HepG2 (cell line): ENCODE data around the gene NOS1AP. TPM values are rescaled to one million over a fixed set of nuclear protein-coding genes. Genes with fewer than 3 reads are reported as not detected.

Experiments used
- ATAC-seq: fragments of 200-7000 bp; cut with Tn5 transposase; 3 replicates; pipeline ENCODE4 v1.9.1; 2020; ENCODE audit warnings: mild to moderate bottlenecking, moderate library complexity
- BruUV-seq: library from RNA; stranded (reverse); fragments of 400-500 nt; replicated peaks from 2 replicates; lab custom pipeline; 2021; lab: Mats Ljungman, UMichigan
- CTCF ChIA-PET: fragments of 300-600 bp; formaldehyde crosslinking; extraction: SDS; loops from one replicate; lab custom pipeline; 2021; ENCODE audit warnings: low total read pairs, inconsistent platforms, low intra/inter-chr PET ratio; lab: Yijun Ruan, JAX
- POLR2A ChIA-PET: fragments of 350-600 bp; sonication (Branson Sonifier 250); formaldehyde crosslinking; loops from one replicate; lab custom pipeline; 2020; ENCODE audit warnings: antibody characterized with exemption, inconsistent platforms; lab: Yijun Ruan, JAX
- DNase-seq: peaks from one replicate; pipeline ENCODE4 v3.0.0-alpha.2; 2015; ENCODE audit warnings: low spot score
- FAIRE-seq: peaks from 3 replicates; lab custom pipeline; 2011; peaks lifted over from hg19 to GRCh38; lab: Jason Lieb, UNC
- H2AFZ ChIP-seq: one replicate; pipeline ENCODE4 v1.6.1; 2011; ENCODE audit warnings: low read length, inconsistent platforms
- H3K27ac ChIP-seq: fragments of 300-600 bp; 3 replicates; pipeline ENCODE4 v1.8.0; 2011; ENCODE audit warnings: mixed run types, mild to moderate bottlenecking, mixed read lengths, low read length, inconsistent platforms; ENCODE audit not compliant: insufficient read depth; ENCODE audit errors: extremely low read length
- H3K27me3 ChIP-seq, 2 experiments: fragments of 200-600 bp in 1 of 2; 2 replicates in 1 of 2; 3 replicates in 1 of 2; pipeline versions ENCODE4 v1.6.0 to v1.8.0; 2011; ENCODE audit warnings: low read length in 2 of 2, mild to moderate bottlenecking in 2 of 2, moderate library complexity in 2 of 2, inconsistent platforms in 1 of 2; ENCODE audit not compliant: insufficient read depth in 2 of 2, control insufficient read depth in 1 of 2
- H3K36me3 ChIP-seq, 2 experiments: fragments of 200-600 bp in 1 of 2; replicated peaks in 1 of 2; 2 replicates in 1 of 2; 3 replicates in 1 of 2; pipeline versions ENCODE4 v1.5.1 to v1.8.0; 2011; ENCODE audit warnings: low read length in 2 of 2, inconsistent platforms in 1 of 2; ENCODE audit not compliant: insufficient read depth in 2 of 2, control insufficient read depth in 1 of 2
- H3K4me1 ChIP-seq: 2 replicates; pipeline ENCODE4 v1.5.1; 2012; ENCODE audit warnings: low read length, inconsistent platforms; ENCODE audit not compliant: insufficient read depth
- H3K4me2 ChIP-seq: 2 replicates; pipeline ENCODE4 v1.6.0; 2011; ENCODE audit warnings: low read depth, low read length, inconsistent platforms
- H3K4me3 ChIP-seq, 3 experiments: fragments of 200-600 bp in 1 of 3; sonication (generic), shearing (Covaris generic) in 1 of 3; replicated peaks in 1 of 3; 2 replicates each; pipeline ENCODE4 v1.5.1; 2011 to 2016; ENCODE audit warnings: low read length in 3 of 3, inconsistent platforms in 2 of 3, low read depth in 2 of 3, mild to moderate bottlenecking in 2 of 3, control low read depth in 1 of 3, mixed read lengths in 1 of 3; ENCODE audit not compliant: insufficient read depth in 1 of 3
- H3K79me2 ChIP-seq: one replicate; pipeline ENCODE4 v1.6.1; 2011; ENCODE audit warnings: low read length, inconsistent platforms; ENCODE audit not compliant: insufficient read depth
- H3K9ac ChIP-seq: 2 replicates; pipeline ENCODE4 v1.6.0; 2011; ENCODE audit warnings: mild to moderate bottlenecking, low read depth, low read length, inconsistent platforms; ENCODE audit not compliant: insufficient read depth
- H3K9me3 ChIP-seq: 2 replicates; pipeline ENCODE4 v1.5.1; 2012; ENCODE audit warnings: mild to moderate bottlenecking, low read length
- H4K20me1 ChIP-seq: 2 replicates; pipeline ENCODE4 v1.6.0; 2011; ENCODE audit warnings: inconsistent platforms, mild to moderate bottlenecking, low read length, moderate library complexity; ENCODE audit not compliant: insufficient read depth
- ADNP ChIP-seq: sonication (generic); formaldehyde crosslinking; IDR thresholded peaks from 2 replicates; pipeline ENCODE4 v1.4.0; 2020; ENCODE audit warnings: missing genetic modification reagents
- ATM ChIP-seq: fragments of 450-650 bp; IDR thresholded peaks from 2 replicates; pipeline ENCODE4 v1.7.1; 2017; ENCODE audit warnings: mild to moderate bottlenecking, borderline replicate concordance
- ATRX ChIP-seq: sonication (generic); formaldehyde crosslinking; IDR thresholded peaks from 2 replicates; pipeline ENCODE4 v1.4.0; 2020; ENCODE audit warnings: missing genetic modification reagents, borderline replicate concordance
- CBFB ChIP-seq: sonication (generic); formaldehyde crosslinking; IDR thresholded peaks from 2 replicates; pipeline ENCODE4 v1.4.0; 2020; ENCODE audit warnings: missing genetic modification reagents
- FLYWCH1 ChIP-seq: sonication (generic); formaldehyde crosslinking; IDR thresholded peaks from 2 replicates; pipeline ENCODE4 v1.8.1; 2023; ENCODE audit warnings: mild to moderate bottlenecking, missing genetic modification reagents
- FOXM1 ChIP-seq: sonication (generic); formaldehyde crosslinking; IDR thresholded peaks from 2 replicates; pipeline ENCODE4 v1.5.0; 2020; ENCODE audit warnings: missing genetic modification reagents
- POLR2AphosphoS2 ChIP-seq: IDR thresholded peaks from 2 replicates; pipeline ENCODE4 v1.6.1; 2011; ENCODE audit warnings: low read depth, low read length, improper control_type of control experiment
- RAD51 ChIP-seq: fragments of 450-650 bp; IDR thresholded peaks from 2 replicates; pipeline ENCODE4 v1.6.1; 2016; ENCODE audit warnings: borderline replicate concordance
- ZBTB44 ChIP-seq: sonication (generic); formaldehyde crosslinking; IDR thresholded peaks from 2 replicates; pipeline ENCODE4 v1.4.0; 2020; ENCODE audit warnings: missing genetic modification reagents
- ZMAT3 ChIP-seq: sonication (generic); formaldehyde crosslinking; conservative IDR thresholded peaks from 2 replicates; pipeline ENCODE4 v1.7.0; 2021; ENCODE audit warnings: missing genetic modification reagents
- ZNF567 ChIP-seq: sonication (generic); formaldehyde crosslinking; IDR thresholded peaks from 2 replicates; pipeline ENCODE4 v1.8.1; 2023; ENCODE audit warnings: mild to moderate bottlenecking, missing genetic modification reagents, borderline replicate concordance
- ZNF746 ChIP-seq: sonication (generic); formaldehyde crosslinking; IDR thresholded peaks from 2 replicates; pipeline ENCODE4 v1.8.0; 2022; ENCODE audit warnings: mild to moderate bottlenecking, missing genetic modification reagents
- WGBS: methylation state at CpG from one replicate; pipeline ENCODE4 v1.1.6; 2017; ENCODE audit warnings: low lambda C conversion rate; 5-methylcytosine and 5-hydroxymethylcytosine counted together
- in situ Hi-C: cut with HindIII; loops from 2 replicates; pipeline ENCODE4 v1.10.0; 2017; ENCODE audit warnings: low pct_unique_long_range_greater_than_20kb; ENCODE audit not compliant: extremely low pct_ligation_motif_present
- intact Hi-C: fragments of 100-400 bp; cut with micrococcal nuclease; formaldehyde crosslinking; loops from one replicate; pipeline ENCODE4 v1.10.0; 2022; ENCODE audit not compliant: unreplicated experiment
- polyA plus RNA-seq, 8 experiments: library from polyadenylated mRNA; depleted of rRNA in 3 of 8; stranded (reverse) in 7 of 8; unstranded in 1 of 8; fragments of >200 nt; fragmentation: Illumina TruSeq in 4 of 8; extraction: Trizol in 4 of 8; gene quantifications; 2 replicates each; pipeline versions ENCODE4 v1.2.1 to v1.2.3, GENCODE V29; 2011 to 2016; ENCODE audit warnings: low read depth in 4 of 8, missing spikeins in 1 of 8, mixed read lengths in 1 of 8; ENCODE audit not compliant: insufficient read depth in 1 of 8
- total RNA-seq, 5 experiments: library from RNA; depleted of rRNA; stranded (reverse); fragments of >200 nt; fragmentation: Illumina TruSeq; extraction: Trizol; gene quantifications; 2 replicates each; pipeline ENCODE4 v1.2.3, GENCODE V29; 2016; ENCODE audit warnings: low read depth in 1 of 5
- TF ChIP-seq, protein P1 (sequence below): fragments of 450-650 bp; IDR thresholded peaks from 2 replicates; pipeline ENCODE4 v1.6.1; 2016
- TF ChIP-seq, protein P2 (sequence below): sonication (generic); formaldehyde crosslinking; IDR thresholded peaks from 2 replicates; pipeline ENCODE4 v1.4.0; 2020; ENCODE audit warnings: missing genetic modification reagents, borderline replicate concordance
- TF ChIP-seq, protein P3 (sequence below): sonication (generic); formaldehyde crosslinking; IDR thresholded peaks from 2 replicates; pipeline ENCODE4 v1.4.0; 2020; ENCODE audit warnings: missing genetic modification reagents

Gene NOS1AP
- total and polyA plus RNA-seq, 2 of the 13 experiments (the other 11 are each of a cell fraction or from before 2014, with no cell fraction given), result 2.0 to 3.3 TPM

DNA sequence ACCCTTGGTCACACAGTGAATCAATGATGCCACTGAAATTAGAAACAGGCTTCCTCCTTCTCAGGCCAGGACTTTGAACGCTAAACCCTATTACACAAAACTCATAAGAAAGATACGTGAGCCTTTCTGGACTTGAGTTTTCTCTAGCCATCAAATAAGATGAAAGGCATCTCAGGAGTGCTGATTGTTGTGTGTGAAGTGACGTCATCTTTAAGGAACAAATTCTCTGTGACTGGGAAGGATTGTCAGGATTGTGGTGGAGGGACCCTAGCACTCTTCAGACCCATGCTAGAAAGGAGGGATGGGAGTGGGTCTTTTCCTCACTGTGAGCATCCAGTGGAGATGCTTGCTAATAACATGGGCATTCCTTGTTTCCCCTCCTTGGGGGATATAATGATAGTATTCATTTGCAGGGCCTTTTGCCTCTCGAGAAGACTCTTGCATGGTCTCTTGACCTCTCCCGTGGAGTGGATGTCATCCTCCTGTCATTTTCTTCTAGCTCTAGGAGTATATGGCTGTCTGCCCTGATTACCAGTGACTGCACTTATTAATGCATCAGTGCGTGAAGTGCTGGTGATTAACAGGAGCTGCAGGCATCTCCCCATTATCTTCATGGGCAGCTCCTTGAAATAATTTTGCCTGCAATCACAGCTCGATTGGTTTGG is 267.3 kb downstream of the NOS1AP start:
- Histone ChIP-seq H3K4me1 (no peaks in the 10 kb centered on the region), H3K4me3 (no peak overlapping the region), H3K79me2 (no peaks in the 10 kb centered on the region), H3K27me3 (no peaks in the 10 kb centered on the region), H2AFZ (no peak overlapping the region), H3K9me3 (no peaks in the 10 kb centered on the region), H3K36me3 (peaks cover 0 to 24% of the 10 kb centered on the region in 2 experiments; a peak in 2 of 5 replicates), H3K27ac (no peak overlapping the region), H3K9ac (no peak overlapping the region), H4K20me1 (no peaks in the 10 kb centered on the region), H3K4me2 (no peak overlapping the region)
- 91% methylated on average over 7 of the region's 7 CpGs for WGBS
- ChIA-PET POLR2A (no interaction called here), CTCF (no interaction called here)
- intact Hi-C loops (no loop called here), in situ Hi-C loops (no loop called here)
- no peak for ATAC-seq
- no peak for DNase-seq
- no TSS peak for BruUV-seq
- no peak for FAIRE-seq
- TF ChIP-seq ZMAT3 (CRISPR knock-in tag), result no peak
- no peak for TF ChIP-seq RAD51
- no peak for TF ChIP-seq ATRX (CRISPR knock-in tag)
- no peak for TF ChIP-seq ATM
- no peak for TF ChIP-seq ZNF567 (CRISPR knock-in tag)
- no peak for TF ChIP-seq ADNP (CRISPR knock-in tag)
- TF ChIP-seq POLR2AphosphoS2, result no peak
- no peak for TF ChIP-seq FOXM1 (CRISPR knock-in tag)
- TF ChIP-seq, protein P1, sequence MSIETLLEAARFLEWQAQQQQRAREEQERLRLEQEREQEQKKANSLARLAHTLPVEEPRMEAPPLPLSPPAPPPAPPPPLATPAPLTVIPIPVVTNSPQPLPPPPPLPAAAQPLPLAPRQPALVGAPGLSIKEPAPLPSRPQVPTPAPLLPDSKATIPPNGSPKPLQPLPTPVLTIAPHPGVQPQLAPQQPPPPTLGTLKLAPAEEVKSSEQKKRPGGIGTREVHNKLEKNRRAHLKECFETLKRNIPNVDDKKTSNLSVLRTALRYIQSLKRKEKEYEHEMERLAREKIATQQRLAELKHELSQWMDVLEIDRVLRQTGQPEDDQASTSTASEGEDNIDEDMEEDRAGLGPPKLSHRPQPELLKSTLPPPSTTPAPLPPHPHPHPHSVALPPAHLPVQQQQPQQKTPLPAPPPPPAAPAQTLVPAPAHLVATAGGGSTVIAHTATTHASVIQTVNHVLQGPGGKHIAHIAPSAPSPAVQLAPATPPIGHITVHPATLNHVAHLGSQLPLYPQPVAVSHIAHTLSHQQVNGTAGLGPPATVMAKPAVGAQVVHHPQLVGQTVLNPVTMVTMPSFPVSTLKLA, result no peak
- TF ChIP-seq, protein P2, sequence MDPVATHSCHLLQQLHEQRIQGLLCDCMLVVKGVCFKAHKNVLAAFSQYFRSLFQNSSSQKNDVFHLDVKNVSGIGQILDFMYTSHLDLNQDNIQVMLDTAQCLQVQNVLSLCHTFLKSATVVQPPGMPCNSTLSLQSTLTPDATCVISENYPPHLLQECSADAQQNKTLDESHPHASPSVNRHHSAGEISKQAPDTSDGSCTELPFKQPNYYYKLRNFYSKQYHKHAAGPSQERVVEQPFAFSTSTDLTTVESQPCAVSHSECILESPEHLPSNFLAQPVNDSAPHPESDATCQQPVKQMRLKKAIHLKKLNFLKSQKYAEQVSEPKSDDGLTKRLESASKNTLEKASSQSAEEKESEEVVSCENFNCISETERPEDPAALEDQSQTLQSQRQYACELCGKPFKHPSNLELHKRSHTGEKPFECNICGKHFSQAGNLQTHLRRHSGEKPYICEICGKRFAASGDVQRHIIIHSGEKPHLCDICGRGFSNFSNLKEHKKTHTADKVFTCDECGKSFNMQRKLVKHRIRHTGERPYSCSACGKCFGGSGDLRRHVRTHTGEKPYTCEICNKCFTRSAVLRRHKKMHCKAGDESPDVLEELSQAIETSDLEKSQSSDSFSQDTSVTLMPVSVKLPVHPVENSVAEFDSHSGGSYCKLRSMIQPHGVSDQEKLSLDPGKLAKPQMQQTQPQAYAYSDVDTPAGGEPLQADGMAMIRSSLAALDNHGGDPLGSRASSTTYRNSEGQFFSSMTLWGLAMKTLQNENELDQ (CRISPR knock-in tag), result no peak
- no peak for TF ChIP-seq FLYWCH1
- TF ChIP-seq, protein P3, sequence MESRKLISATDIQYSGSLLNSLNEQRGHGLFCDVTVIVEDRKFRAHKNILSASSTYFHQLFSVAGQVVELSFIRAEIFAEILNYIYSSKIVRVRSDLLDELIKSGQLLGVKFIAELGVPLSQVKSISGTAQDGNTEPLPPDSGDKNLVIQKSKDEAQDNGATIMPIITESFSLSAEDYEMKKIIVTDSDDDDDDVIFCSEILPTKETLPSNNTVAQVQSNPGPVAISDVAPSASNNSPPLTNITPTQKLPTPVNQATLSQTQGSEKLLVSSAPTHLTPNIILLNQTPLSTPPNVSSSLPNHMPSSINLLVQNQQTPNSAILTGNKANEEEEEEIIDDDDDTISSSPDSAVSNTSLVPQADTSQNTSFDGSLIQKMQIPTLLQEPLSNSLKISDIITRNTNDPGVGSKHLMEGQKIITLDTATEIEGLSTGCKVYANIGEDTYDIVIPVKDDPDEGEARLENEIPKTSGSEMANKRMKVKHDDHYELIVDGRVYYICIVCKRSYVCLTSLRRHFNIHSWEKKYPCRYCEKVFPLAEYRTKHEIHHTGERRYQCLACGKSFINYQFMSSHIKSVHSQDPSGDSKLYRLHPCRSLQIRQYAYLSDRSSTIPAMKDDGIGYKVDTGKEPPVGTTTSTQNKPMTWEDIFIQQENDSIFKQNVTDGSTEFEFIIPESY (CRISPR knock-in tag), result no peak
- TF ChIP-seq CBFB (CRISPR knock-in tag), result no peak
- TF ChIP-seq ZNF746 (CRISPR knock-in tag), result no peak
- TF ChIP-seq ZBTB44 (CRISPR knock-in tag), result no peak
